H9 (cell line): ENCODE data around the gene TNFRSF21. TPM values are rescaled to one million over a fixed set of nuclear protein-coding genes. Genes with fewer than 3 reads are reported as not detected.

Source experiments
- DNase-seq: peaks from one replicate; pipeline ENCODE4 v3.0.0-alpha.2; 2017
- H2AFZ ChIP-seq: one replicate; pipeline ENCODE4 v1.6.1; 2013; ENCODE audit warnings: mild to moderate bottlenecking, low read length, control low read depth, moderate library complexity
- H2AK5ac ChIP-seq: 2 replicates; pipeline ENCODE4 v1.6.1; 2013; ENCODE audit warnings: low read length, control low read depth, mixed read lengths; ENCODE audit not compliant: insufficient read length
- H2BK120ac ChIP-seq: one replicate; pipeline ENCODE4 v1.6.1; 2013; ENCODE audit warnings: low read depth, mild to moderate bottlenecking, low read length, control low read depth, inconsistent platforms; ENCODE audit not compliant: poor library complexity, severe bottlenecking
- H2BK12ac ChIP-seq: 2 replicates; pipeline ENCODE4 v1.6.1; 2013; ENCODE audit warnings: low read length, control low read depth, mixed read lengths, low read depth; ENCODE audit not compliant: insufficient read length
- H2BK15ac ChIP-seq: 2 replicates; pipeline ENCODE4 v1.6.1; 2013; ENCODE audit warnings: low read depth, low read length, control low read depth
- H2BK20ac ChIP-seq: one replicate; pipeline ENCODE4 v1.6.1; 2013; ENCODE audit warnings: low read depth, mild to moderate bottlenecking, low read length, control low read depth, inconsistent platforms; ENCODE audit not compliant: poor library complexity, severe bottlenecking
- H2BK5ac ChIP-seq: 2 replicates; pipeline ENCODE4 v1.6.1; 2013; ENCODE audit warnings: low read length, control low read depth, mixed read lengths; ENCODE audit not compliant: insufficient read length
- H3K14ac ChIP-seq: 2 replicates; pipeline ENCODE4 v1.6.1; 2013; ENCODE audit warnings: low read length, control low read depth; ENCODE audit not compliant: insufficient read depth
- H3K18ac ChIP-seq: 2 replicates; pipeline ENCODE4 v1.6.1; 2013; ENCODE audit warnings: low read depth, mild to moderate bottlenecking, mixed read lengths, low read length, control low read depth; ENCODE audit not compliant: insufficient read length
- H3K23ac ChIP-seq: 2 replicates; pipeline ENCODE4 v1.6.1; 2013; ENCODE audit warnings: low read length, control low read depth, mixed read lengths, low read depth; ENCODE audit not compliant: insufficient read length
- H3K23me2 ChIP-seq: 2 replicates; pipeline ENCODE4 v1.6.1; 2013; ENCODE audit warnings: low read depth, mild to moderate bottlenecking, mixed read lengths, low read length, control low read depth; ENCODE audit not compliant: insufficient read length, poor library complexity, severe bottlenecking
- H3K27ac ChIP-seq: 2 replicates; pipeline ENCODE4 v1.5.1; 2013; ENCODE audit warnings: low read length, control low read depth, mixed read lengths, low read depth; ENCODE audit not compliant: insufficient read length
- H3K27me3 ChIP-seq: 2 replicates; pipeline ENCODE4 v1.6.1; 2013; ENCODE audit warnings: low read length, control low read depth, inconsistent platforms; ENCODE audit not compliant: insufficient read depth
- H3K4ac ChIP-seq: 2 replicates; pipeline ENCODE4 v1.6.1; 2013; ENCODE audit warnings: low read depth, mild to moderate bottlenecking, control low read depth, inconsistent platforms, low read length, moderate library complexity
- H3K4me1 ChIP-seq: 2 replicates; pipeline ENCODE4 v1.6.1; 2013; ENCODE audit warnings: low read length, control low read depth, inconsistent platforms; ENCODE audit not compliant: insufficient read depth
- H3K4me2 ChIP-seq: 2 replicates; pipeline ENCODE4 v1.6.1; 2013; ENCODE audit warnings: low read length, control low read depth, mixed read lengths; ENCODE audit not compliant: insufficient read length, insufficient read depth
- H3K56ac ChIP-seq: 2 replicates; pipeline ENCODE4 v1.6.1; 2013; ENCODE audit warnings: low read depth, mild to moderate bottlenecking, mixed read lengths, low read length, control low read depth; ENCODE audit not compliant: insufficient read length
- H3K79me1 ChIP-seq: 2 replicates; pipeline ENCODE4 v1.6.1; 2013; ENCODE audit warnings: low read depth, mild to moderate bottlenecking, moderate library complexity, low read length, control low read depth, inconsistent platforms; ENCODE audit not compliant: insufficient read depth, poor library complexity, severe bottlenecking
- H3K79me2 ChIP-seq: 2 replicates; pipeline ENCODE4 v1.6.1; 2013; ENCODE audit warnings: low read length, control low read depth, inconsistent platforms; ENCODE audit not compliant: insufficient read depth
- H3K9ac ChIP-seq: 2 replicates; pipeline ENCODE4 v1.6.1; 2013; ENCODE audit warnings: low read length, control low read depth, mixed read lengths; ENCODE audit not compliant: insufficient read length; ENCODE audit errors: extremely low read depth
- H3K9me3 ChIP-seq: one replicate; pipeline ENCODE4 v1.6.1; 2013; ENCODE audit warnings: low read depth, low read length, inconsistent platforms; ENCODE audit not compliant: control insufficient read depth
- H3T11ph ChIP-seq: one replicate; pipeline ENCODE4 v1.6.1; 2013; ENCODE audit warnings: mild to moderate bottlenecking, low read length, control low read depth, inconsistent platforms
- H4K20me1 ChIP-seq: one replicate; pipeline ENCODE4 v1.6.1; 2013; ENCODE audit not compliant: control insufficient read depth, insufficient read length, insufficient read depth
- H4K5ac ChIP-seq: 2 replicates; pipeline ENCODE4 v1.6.1; 2013; ENCODE audit warnings: low read depth, mild to moderate bottlenecking, mixed read lengths, low read length, control low read depth; ENCODE audit not compliant: insufficient read length
- H4K8ac ChIP-seq: replicated peaks from 2 replicates; pipeline ENCODE4 v1.6.1; 2013; ENCODE audit warnings: low read length, control low read depth, mixed read lengths, low read depth; ENCODE audit not compliant: insufficient read length
- H4K91ac ChIP-seq: 2 replicates; pipeline ENCODE4 v1.6.1; 2013; ENCODE audit warnings: low read depth, mild to moderate bottlenecking, moderate library complexity, mixed read lengths, low read length, control low read depth; ENCODE audit not compliant: insufficient read length
- H3K27ac Mint-ChIP-seq, 3 experiments: 2 replicates in 2 of 3; 3 replicates in 1 of 3; pipeline ENCODE4 v1.8.0; 2020 to 2021; ENCODE audit warnings: mixed read lengths in 3 of 3, mild to moderate bottlenecking in 1 of 3, moderate library complexity in 1 of 3
- H3K27me3 Mint-ChIP-seq: 2 replicates; pipeline ENCODE4 v1.8.0; 2021; ENCODE audit warnings: low read depth, mild to moderate bottlenecking, moderate library complexity, mixed read lengths
- H3K36me3 Mint-ChIP-seq, 3 experiments: 2 replicates in 2 of 3; 3 replicates in 1 of 3; pipeline ENCODE4 v1.8.0; 2020 to 2021; ENCODE audit warnings: low read depth in 3 of 3, mixed read lengths in 3 of 3; ENCODE audit not compliant: insufficient read depth in 1 of 3
- H3K4me1 Mint-ChIP-seq, 2 experiments: 2 replicates each; pipeline ENCODE4 v1.8.0; 2020; ENCODE audit warnings: mixed read lengths in 2 of 2
- H3K4me3 Mint-ChIP-seq, 2 experiments: 2 replicates in 1 of 2; 3 replicates in 1 of 2; pipeline ENCODE4 v1.8.0; 2020 to 2021; ENCODE audit warnings: mild to moderate bottlenecking in 2 of 2, mixed read lengths in 2 of 2, moderate library complexity in 1 of 2
- H3K9me3 Mint-ChIP-seq, 2 experiments: 2 replicates in 1 of 2; 3 replicates in 1 of 2; pipeline ENCODE4 v1.8.0; 2020; ENCODE audit warnings: mild to moderate bottlenecking in 2 of 2, mixed read lengths in 2 of 2, moderate library complexity in 1 of 2
- WGBS: extraction: QIAGEN DNeasy Blood & Tissue Kit; methylation state at CpG from one replicate; pipeline ENCODE4 v1.1.7; 2013; ENCODE audit warnings: missing lambda C conversion rate, low lambda C conversion rate, mixed read lengths; ENCODE audit not compliant: insufficient read length; ENCODE audit errors: extremely low coverage; 5-methylcytosine and 5-hydroxymethylcytosine counted together
- total RNA-seq: library from RNA; stranded (reverse); gene quantifications from 2 replicates; pipeline ENCODE4 v1.2.1, GENCODE V29; 2021
- TF ChIP-seq, protein P1 (sequence below): fragments of 200-600 bp; sonication (generic); conservative IDR thresholded peaks from 3 replicates; pipeline ENCODE4 v1.8.0; 2021; ENCODE audit warnings: antibody characterized with exemption, mild to moderate bottlenecking

Gene TNFRSF21
- total RNA-seq, 1 experiment from 2014 or later = 39.1 TPM

DNA sequence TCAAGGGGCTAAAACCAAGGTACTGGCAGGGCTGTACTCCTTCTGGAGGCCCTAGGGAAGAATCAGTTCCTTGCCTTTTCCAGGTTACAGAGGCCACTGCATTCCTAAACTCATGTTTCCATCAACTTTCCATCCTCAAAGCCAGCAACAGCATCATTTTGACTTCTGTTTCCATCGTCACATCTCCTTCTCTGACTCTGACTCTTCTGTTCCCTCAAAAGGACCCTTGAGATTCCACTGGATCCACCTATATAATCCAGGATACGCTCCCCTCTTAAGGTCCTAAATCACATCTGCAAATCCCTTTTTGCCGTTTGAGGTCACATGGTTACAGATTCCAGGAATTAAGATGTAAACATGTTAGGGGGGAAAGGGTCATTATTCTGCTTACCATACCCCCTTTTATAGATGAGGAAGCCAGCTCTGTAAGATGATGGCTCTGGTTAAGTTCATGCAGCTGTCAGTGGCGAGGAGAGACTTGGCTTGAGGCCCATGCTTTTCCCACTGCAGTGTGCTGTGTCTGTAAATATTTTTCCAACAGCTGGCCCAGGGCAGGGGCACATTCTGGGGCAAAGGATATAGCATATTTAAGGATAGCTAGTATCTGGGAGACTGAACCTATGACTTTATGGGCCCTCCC lies 114.6 kb downstream of the TNFRSF21 start:
- H3K9ac ChIP-seq = no peak overlapping the region
- no peaks in the 10 kb centered on the region for H3K4me1 ChIP-seq
- no CpG with 5 or more reads among the region's 4 CpGs for WGBS
- no peak overlapping the region for H4K8ac ChIP-seq
- no peaks in the 10 kb centered on the region for H3K79me2 ChIP-seq
- H2BK12ac ChIP-seq = no peak overlapping the region
- no peak overlapping the region for H3K27ac ChIP-seq
- H2BK20ac ChIP-seq = no peak overlapping the region
- no peak overlapping the region for H2BK120ac ChIP-seq
- H3K36me3 Mint-ChIP-seq = no peaks in the 10 kb centered on the region
- no peak overlapping the region for H2BK5ac ChIP-seq
- no peak overlapping the region for H3K4me3 Mint-ChIP-seq
- H3K27me3 Mint-ChIP-seq = peaks cover 2% of the 10 kb centered on the region; the same call in 1 of the 2 replicates
- no peaks in the 10 kb centered on the region for H3K9me3 ChIP-seq
- no peak overlapping the region for H3K4me2 ChIP-seq
- H3K4ac ChIP-seq = no peak overlapping the region
- H2BK15ac ChIP-seq = no peak overlapping the region
- H3K23me2 ChIP-seq = no peaks in the 10 kb centered on the region
- no peak for DNase-seq
- no peak overlapping the region for H4K5ac ChIP-seq
- no peak overlapping the region for H2AFZ ChIP-seq
- H3T11ph ChIP-seq = no peak overlapping the region
- H3K27ac Mint-ChIP-seq = no peak overlapping the region
- no peaks in the 10 kb centered on the region for H3K9me3 Mint-ChIP-seq
- TF ChIP-seq, protein P1, sequence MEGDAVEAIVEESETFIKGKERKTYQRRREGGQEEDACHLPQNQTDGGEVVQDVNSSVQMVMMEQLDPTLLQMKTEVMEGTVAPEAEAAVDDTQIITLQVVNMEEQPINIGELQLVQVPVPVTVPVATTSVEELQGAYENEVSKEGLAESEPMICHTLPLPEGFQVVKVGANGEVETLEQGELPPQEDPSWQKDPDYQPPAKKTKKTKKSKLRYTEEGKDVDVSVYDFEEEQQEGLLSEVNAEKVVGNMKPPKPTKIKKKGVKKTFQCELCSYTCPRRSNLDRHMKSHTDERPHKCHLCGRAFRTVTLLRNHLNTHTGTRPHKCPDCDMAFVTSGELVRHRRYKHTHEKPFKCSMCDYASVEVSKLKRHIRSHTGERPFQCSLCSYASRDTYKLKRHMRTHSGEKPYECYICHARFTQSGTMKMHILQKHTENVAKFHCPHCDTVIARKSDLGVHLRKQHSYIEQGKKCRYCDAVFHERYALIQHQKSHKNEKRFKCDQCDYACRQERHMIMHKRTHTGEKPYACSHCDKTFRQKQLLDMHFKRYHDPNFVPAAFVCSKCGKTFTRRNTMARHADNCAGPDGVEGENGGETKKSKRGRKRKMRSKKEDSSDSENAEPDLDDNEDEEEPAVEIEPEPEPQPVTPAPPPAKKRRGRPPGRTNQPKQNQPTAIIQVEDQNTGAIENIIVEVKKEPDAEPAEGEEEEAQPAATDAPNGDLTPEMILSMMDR = no peak
- H4K20me1 ChIP-seq = no peaks in the 10 kb centered on the region
- H3K14ac ChIP-seq = no peak overlapping the region
- H3K27me3 ChIP-seq = no peaks in the 10 kb centered on the region
- no peaks in the 10 kb centered on the region for H3K79me1 ChIP-seq
- H3K4me1 Mint-ChIP-seq = no peaks in the 10 kb centered on the region
- H3K23ac ChIP-seq = no peak overlapping the region
- no peak overlapping the region for H2AK5ac ChIP-seq
- no peak overlapping the region for H3K56ac ChIP-seq
- H4K91ac ChIP-seq = no peak overlapping the region
- no peak overlapping the region for H3K18ac ChIP-seq
